ENCODE measurements around the gene GPAM.
"Not testable (repeated sequence)": the region's sequence is repeated elsewhere in the genome, so short reads cannot be mapped to it uniquely, and the experiment has no call there.

Gene GPAM, protein sequence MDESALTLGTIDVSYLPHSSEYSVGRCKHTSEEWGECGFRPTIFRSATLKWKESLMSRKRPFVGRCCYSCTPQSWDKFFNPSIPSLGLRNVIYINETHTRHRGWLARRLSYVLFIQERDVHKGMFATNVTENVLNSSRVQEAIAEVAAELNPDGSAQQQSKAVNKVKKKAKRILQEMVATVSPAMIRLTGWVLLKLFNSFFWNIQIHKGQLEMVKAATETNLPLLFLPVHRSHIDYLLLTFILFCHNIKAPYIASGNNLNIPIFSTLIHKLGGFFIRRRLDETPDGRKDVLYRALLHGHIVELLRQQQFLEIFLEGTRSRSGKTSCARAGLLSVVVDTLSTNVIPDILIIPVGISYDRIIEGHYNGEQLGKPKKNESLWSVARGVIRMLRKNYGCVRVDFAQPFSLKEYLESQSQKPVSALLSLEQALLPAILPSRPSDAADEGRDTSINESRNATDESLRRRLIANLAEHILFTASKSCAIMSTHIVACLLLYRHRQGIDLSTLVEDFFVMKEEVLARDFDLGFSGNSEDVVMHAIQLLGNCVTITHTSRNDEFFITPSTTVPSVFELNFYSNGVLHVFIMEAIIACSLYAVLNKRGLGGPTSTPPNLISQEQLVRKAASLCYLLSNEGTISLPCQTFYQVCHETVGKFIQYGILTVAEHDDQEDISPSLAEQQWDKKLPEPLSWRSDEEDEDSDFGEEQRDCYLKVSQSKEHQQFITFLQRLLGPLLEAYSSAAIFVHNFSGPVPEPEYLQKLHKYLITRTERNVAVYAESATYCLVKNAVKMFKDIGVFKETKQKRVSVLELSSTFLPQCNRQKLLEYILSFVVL

DNA sequence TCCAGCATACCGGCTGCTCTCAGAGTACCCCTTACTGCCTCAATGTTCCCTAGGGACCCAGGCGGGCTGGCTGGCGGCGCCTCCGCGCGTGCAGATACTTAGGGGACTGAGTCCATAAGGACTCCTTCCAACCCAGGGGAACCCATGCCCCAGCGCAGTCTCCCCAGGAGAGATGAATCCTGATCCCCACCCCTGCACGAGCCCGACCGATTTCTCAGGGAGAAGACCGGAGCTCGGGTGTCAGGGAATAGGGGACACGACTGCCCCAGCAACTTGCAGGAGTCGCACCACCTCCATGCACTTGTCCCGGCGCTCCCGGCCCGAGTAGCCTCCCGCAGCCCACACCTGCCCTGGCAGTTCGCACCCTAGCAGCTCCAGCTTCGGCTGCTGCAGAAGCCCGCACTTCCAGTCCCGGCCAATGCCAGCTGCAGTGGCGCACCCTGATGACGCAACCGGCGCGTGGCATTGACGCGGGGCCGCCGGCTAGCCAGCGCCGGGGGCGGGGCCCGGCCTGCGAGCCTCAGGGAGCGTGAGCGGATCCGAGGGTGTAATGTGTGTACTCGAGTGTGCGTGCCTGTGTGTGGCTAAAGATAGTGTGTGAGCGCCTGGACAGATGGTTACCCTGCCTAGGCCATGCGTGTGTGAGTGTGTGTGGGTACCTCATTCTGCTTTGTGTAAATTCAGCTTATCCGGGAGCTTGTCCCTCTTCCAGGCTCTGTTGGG is at the start of gene GPAM:
Gene GPAM (minus strand): TSS at position 437 of the 723 bp plus-strand sequence. CDS start 1,981 bp downstream, outside the sequence.
- DNase-seq, result peak; percentile 53 to 97 (median 91)

DNA sequence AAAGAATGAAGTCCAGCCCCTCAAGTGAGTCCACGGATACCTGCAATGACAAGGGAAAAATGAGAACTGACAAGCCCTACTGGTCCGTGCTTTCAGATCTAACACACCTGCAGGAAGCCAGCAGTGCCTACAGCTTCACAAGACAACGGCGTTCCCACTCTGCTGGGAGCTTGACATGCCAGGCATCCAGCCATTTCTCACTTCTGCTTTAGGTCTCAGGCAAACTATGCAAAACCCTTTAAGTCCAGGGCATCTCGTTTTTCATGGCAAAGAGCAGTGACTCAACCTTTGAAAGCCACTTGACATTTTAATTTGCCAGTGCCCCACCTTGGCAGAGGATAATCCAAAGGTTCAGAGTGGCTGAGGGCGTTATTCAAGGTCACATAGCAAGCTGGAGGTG is 49.1 kb upstream of the GPAM start:
- DNase-seq, result no peak

DNA sequence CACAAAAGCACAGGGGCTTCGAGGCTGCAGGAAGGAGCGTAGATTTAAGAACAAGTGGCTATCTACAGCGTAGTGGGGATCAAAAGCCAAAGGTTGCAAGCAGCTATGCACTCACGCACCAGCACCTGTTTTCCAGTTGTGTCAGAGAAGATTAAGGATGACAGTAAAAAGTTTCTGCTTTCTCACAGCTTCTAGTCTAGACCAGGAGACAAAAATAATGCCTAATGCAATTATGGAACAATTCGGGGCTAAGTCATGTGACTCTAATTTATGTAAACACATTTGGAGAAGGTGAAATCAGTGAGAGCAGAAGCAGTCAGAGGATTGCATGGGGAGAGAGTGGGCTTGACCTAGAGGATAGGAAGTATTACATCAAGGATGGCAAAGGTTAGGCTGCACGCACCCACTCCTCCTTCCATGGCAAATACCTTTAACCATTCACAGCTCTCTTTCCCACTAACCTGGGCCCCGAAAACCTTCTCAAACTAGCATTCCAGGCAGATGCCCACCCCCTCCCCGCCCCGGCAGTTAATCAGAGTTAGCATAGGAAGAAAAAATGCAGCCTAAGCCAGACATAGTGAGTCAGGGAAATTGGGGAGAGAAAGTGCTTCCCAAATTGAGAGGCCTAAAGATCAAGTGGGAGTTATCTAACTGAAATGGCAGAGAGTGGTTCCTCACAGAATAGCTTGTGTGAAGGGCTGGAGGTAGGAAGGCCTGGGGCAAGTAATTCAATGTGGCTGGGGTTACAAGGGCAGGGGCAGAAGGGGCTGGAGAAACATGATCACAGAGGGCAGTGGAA is 48.2 kb upstream of the GPAM start:
- no peak for DNase-seq

DNA sequence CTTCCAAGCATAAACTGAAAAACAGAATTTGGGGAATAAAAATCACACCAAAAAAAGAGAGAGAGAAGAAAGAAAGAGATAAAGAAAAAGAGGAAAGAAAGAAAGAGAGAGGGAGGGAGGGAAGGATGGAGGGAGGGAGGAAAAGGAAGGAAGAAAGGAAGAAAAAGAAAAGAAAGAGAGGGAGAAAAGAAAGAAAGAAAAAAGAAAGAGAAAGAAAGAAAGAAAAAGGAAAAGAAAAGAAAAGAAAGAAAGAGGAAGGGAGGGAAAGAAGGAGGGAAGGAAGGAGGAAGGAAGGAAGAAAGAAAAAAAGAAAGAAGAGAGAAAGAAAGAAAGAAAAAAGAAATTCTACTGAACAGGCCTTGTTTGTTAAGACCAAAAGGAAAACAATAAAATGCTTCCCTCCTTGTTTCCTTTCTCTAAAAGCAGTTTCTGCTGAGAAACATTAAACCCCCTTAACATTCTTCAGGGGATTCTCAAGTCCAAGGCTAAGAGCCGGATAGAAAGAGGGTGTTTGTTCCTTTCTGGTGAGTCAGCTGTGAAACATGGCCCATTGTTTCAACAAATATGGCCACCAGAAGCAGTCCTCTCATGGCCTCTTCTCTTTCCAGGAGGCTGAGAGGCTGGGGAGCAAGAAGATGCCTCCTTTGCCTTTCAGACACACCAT is 46.9 kb upstream of the GPAM start:
- no peak for DNase-seq

DNA sequence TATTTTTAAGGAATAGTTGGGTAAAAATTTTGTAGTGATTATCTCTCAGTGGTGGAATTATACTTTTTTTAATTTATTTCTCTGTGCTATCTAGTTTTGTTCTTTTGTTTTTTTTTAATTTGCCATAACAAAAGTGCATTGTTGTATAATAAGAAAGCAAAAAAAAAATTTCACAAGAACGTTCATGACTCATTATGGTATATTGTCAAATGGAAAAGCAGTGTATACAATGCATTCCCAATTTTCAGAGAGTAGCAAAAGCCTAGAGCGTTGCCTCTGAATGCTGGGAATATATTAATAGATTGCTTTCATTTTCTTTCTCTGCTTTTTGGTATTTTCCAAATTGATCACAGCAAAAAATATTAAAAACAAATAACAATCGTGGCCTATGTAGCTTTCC is 46.3 kb upstream of the GPAM start:
- no peak for DNase-seq

DNA sequence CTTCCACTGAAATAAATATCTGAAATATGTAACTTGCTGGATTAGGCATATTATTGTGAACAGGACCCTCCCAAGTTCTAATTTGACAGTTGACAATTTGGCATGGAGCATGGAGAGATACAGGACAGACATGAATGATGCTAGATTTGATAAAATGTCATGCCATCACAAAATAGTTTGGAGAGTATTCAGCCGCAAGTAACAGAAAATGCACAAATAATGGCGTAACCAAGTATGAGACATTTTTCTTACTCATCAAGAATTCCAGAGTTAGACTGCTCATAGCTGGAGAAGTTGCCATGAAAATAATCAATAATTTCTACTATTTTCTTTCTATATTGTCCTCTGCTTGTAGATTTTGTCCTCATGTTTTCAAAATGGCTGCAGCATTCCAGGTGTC is 45.5 kb upstream of the GPAM start:
- DNase-seq, result no peak

DNA sequence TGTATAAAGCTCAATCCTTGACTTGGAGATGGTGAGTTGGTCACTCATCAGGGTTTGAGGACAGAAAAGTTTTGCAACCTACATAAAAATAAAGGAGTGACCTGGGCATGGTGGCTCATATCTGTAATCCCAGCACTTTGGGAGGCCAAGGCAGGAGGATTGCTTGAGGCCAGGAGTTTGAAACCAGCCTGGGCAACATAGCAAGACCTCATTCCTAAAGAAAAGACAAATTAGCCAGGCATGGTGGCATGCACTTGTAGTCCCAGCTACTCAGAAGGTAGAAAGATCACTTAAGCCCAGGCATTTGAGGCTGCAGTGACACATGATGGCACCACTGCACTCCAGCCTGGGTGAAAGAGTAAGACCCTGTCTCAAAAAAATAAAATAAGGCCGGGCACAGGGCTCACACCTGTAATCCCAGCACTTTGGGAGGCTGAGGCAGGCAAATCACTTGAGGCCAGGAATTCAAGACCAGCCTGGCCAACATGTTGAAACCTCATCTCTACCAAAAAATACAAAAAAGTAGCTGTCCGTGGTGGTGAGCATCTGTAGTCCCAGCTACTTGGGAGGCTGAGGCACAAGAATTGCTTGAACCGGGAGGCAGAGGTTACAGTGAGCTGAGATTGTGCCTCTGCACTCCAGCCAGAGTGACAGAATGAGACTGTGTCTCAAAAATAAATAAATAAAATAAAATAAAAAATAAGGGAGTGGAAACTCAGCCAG is 45.0 kb upstream of the GPAM start:
- not testable (repeated sequence) for DNase-seq

DNA sequence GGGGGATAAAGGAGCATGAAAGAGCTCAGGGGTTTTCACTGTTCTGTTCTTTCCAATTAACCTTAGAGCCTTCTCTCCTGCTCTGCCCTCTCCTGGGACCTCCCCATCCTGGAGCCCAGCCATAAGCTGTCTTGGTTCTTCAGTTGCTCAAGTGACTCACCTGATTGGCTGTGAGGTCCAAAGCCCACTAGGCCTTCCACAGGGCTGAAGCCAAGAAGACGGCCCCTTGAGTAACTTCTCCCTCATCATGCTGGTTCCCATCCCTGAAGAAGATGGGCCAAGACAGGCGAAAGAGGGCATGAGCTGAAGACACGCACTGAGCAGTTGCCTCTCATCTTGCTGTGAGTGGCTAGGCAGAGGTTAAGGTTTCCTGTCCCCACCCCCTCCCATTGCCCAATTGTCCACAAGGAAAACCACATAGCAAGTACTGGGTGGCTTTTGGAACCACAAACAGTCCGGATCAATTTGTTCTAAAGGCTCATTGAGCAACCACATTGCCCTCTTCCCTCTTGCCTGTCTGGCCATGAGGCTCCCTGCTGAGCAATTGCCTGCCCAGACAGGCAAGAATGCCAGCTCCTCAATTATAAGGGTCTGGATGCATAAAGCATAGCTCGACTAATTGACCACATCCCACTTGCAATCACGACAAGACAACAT is 43.9 kb upstream of the GPAM start:
- DNase-seq, result peak in 3 of 56 donors; percentile 3 to 17 (median 5)

DNA sequence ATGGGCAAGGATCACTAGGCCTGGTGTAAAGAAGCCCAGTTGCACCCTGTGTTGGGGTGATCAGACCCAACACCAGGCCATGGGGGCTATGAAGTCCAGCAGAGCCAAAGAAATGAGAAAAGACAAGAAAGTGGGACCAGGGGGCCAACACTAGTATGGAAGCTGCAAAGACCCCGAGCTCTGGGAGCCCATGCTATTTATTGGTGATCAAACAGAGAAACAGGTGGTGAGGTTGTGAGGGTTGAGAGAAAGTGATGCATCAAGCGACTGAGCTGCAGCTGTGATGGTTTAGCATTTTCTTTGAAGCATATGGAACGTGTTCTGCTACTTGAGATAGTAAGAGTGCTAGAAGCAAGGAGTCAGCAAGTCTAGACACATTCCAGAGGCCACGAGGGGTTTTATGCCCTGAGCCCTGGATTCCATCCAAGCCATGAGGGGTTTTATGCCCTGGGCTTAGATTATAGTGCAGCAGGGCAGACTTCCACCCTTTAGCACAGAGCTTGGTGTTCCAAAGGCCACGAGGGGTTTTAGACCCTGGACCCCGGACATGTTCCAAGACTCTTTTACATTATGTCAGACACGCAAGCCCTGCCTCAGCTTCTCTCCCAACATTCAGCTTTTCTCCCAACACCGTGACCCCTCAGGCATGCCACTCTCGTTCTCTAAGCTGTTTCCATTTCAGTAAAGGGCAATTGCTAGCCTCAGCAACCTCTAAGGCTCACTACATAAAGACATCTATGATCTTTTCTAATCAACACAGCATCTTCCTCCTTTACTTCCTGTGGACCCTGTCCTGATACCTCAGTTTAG is 43.1 kb upstream of the GPAM start:
- DNase-seq, result no peak

DNA sequence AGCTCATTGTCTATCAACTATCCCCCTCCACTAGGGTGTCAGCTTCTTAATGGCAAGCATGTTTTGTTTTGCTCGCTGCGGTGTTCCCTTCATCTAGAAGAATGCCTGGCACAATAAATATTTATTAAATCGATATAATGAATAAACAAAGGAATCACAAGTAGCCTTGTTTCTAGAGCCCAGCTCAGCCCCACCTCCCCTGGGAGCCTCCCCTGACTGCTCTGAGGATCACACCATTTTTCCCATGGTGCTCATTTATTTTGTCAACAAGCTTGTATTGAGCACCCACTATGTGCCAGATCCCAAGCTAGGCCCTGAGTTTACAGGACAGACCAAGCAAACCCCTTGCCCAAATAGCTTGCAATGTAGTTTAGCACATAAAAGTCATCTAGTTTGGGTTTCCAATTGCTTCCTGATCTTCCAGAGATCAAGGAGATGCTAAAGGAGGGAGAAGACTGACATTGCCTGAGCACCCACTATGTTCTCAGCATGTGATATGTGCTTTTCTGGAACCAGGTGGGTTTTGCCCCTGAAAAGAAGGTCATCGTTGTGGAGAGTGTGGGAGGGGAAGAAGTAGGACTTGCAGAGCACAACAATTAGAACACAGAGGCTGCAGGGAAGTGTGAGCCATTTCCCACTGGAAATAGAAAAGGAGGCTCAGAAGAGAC is 42.3 kb upstream of the GPAM start:
- DNase-seq, result no peak

DNA sequence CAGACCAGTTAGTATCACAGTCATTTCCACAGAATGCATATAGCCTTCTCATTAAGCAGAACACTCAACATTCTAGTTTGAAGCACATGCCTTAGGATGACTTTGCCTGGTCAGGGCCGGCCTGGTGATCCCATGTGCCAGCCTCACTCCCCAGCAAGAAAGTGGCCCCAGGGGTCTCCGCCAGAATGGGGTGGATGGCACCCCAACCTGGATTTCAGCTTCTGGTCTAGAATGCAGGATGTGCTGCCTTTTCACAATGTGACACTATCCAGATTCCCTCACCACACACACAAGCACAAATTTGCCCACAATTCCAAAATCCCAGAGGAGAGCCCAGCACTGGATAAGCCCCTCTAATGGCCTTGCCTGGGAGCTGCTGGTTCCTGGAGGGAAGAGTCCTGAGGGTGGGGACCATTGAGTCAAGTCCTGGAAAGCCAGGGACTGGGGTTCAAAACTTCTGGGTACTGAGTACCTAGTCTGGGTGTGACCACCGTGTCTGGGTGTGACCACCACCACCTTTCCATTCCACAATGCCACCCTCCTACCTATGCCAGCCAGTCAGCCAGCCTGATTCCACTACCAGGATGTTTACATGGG is 41.5 kb upstream of the GPAM start:
- no peak for DNase-seq

DNA sequence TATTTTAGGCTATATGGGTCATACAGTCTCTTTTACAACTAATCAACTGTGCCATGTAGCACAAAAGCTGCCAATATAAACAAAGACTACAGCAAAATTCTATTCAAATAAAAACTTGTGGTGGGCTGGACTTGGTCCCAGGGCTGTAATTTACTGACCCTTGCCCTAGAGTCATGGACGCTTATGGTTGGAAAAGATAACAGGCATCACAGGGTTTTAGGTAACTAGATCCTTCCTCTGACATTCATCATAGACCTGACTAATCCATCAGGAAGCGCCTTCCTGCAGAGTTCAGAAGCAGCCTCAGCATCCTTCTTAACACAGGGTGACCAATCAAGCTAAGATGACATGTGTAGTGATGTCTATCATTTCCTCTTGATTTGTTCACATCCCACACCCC is 40.2 kb upstream of the GPAM start:
- DNase-seq, result no peak

DNA sequence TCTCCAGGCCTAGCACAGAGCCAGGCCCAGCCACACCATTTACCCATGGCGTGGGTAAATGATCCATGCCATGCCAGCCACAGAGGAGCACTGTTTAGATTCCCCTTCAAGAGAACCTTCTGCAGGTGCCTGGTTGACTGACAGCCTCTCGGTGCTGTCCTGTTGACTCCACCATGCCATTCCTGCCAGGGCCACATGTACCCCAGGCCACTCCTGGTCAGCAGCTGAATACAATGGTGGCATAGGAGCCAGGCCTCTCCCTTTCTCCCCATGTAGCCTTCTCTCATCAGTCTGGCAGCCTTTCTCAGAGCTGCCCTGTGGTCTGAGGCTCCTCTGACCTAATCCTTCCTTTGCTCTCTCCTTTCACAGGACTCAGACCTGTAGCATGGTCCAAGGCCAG is 39.2 kb upstream of the GPAM start:
- DNase-seq, result no peak

DNA sequence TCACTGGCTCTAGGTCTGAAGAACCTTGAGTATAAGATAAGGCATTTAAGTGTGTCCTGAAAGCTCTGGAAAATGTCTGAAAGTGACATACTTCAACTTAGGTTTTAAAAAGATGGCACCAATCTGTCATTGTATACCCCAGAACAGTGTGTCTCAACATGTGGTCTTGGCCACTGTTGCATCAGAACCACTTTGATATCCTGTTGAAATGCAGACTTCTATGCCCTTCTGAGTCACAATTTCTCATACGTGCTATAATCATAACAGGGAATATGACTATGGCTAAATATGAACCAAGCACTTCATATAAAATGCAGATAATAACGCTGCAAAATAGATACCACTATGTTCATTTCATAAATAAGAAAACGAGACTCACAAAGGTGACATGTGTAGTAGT is 38.0 kb upstream of the GPAM start:
- no peak for DNase-seq

DNA sequence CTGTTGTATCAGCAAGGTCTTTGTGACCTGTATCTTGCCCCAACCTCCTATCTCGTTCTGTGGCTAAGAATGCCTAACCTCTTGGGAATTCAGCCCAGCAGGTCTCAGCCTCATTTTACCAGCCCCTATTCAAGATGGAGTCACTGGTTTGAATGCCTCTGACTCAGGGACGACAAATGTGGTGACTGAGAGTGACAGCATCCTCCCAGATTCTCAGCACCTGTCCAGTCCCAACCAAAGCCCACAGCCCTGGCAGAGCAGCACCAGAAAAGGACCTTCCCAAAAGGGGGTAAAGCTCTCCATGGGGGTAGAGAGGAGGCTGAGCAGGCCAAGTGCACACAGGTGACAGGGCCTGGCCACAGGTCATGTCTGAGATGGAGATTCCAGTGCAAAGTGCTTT is 35.4 kb upstream of the GPAM start:
- no peak for DNase-seq

DNA sequence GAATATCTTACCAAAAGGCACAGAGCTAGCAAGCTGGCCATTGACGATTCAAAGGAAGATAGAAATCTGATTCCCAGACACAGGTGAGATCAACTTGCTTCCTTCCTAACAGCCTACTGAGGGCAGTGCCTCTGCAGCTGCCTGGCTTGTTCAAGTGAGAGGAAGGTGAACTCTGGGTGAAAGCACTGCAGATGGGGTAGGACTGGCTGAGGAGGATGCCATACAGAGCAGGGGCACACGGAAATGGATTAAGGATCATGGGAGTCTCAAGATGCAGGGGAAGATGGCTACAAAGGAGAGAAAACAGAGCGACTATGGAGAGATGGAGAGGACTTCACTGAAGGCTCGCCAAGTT is 34.4 kb upstream of the GPAM start:
- DNase-seq, result no peak

DNA sequence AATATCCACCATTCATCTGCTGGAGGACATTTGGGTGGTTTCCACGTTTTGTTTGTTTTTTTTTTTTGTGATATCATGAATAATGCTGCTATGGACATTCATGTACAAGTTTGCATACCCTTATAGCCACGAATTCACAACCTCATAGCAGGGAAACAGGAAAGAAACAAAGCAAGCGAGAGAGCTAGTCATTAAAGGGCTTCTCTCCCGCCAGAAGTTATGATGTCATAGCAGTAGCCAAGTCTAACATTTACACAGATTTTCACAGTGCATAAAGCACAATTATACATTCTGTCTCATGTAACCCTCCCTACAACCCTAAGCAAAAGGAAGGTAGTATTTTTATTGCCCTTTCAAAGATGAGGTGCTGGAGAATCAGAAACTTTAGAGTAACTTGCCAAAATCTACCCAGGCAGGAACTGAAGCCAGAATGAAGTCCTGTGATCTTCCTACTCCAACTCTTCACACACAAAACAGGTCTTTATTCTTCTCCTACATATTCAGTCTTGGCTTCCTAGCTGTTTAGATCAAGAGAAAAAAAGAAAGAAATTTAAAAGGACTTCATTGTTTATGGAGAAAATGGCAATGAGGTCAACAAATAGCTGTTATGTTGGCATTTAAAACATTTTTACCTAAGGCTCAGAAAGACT is 33.9 kb upstream of the GPAM start:
- DNase-seq, result no peak
